Ascending aorta (tissue), 2 donors: ENCODE results near the gene COL4A2. TPM values are rescaled to one million over a fixed set of nuclear protein-coding genes. Genes with fewer than 3 reads are reported as not detected.
A peak's percentile ranks its signal among the peaks of the same experiment; 100 is the strongest.

ENCODE experiments used
- DNase-seq, 2 donors: peaks; one replicate each; pipeline ENCODE4 v3.0.0-alpha.2; 2019; ENCODE audit warnings: low spot score in 2 of 2
- H3K27ac ChIP-seq, 2 donors: fragments of 200-600 bp; sonication (generic); one replicate each; pipeline ENCODE4 v1.5.1; 2016 to 2017; ENCODE audit warnings: mild to moderate bottlenecking in 1 of 2
- H3K27me3 ChIP-seq: fragments of 200-600 bp; sonication (generic); one replicate; pipeline ENCODE4 v1.5.1; 2017
- H3K36me3 ChIP-seq, 2 donors: fragments of 200-600 bp; sonication (generic); one replicate each; pipeline ENCODE4 v1.5.1; 2016
- H3K4me1 ChIP-seq, 2 donors: fragments of 200-600 bp; sonication (generic); one replicate each; pipeline ENCODE4 v1.5.1; 2016 to 2017; ENCODE audit warnings: mild to moderate bottlenecking in 1 of 2
- H3K4me3 ChIP-seq, 2 donors: fragments of 200-600 bp; sonication (generic); one replicate each; pipeline ENCODE4 v1.5.1; 2016 to 2017; ENCODE audit warnings: mild to moderate bottlenecking in 1 of 2
- H3K9me3 ChIP-seq, 2 donors: fragments of 200-600 bp; sonication (generic); one replicate each; pipeline ENCODE4 v1.5.1; 2016
- CTCF ChIP-seq, 3 experiments: fragments of 200-600 bp in 2 of 3; fragments of 450-650 bp in 1 of 3; sonication (generic) in 2 of 3; IDR thresholded peaks; one replicate each; pipeline ENCODE4 v1.5.1; 2016 to 2019; ENCODE audit warnings: antibody characterized with exemption in 3 of 3, mild to moderate bottlenecking in 1 of 3, moderate library complexity in 1 of 3
- intact Hi-C: fragments of 100-400 bp; cut with DNase I; formaldehyde crosslinking; loops from one replicate; pipeline ENCODE4 v1.15.1; 2023
- total RNA-seq: library from RNA; depleted of rRNA; stranded (reverse); fragments of >200 nt; gene quantifications from one replicate; pipeline ENCODE4 v1.1.0, GENCODE V29; 2016

Gene COL4A2
- total RNA-seq, 1 donor from 2014 or later: 1,227 TPM

GRCh38 chr13:110338441-110339101 lies 31.5 kb downstream of the COL4A2 start:
- Histone ChIP-seq H3K36me3 (peaks cover 7 to 11% of the 10 kb centered on the region in 2 donors), H3K27me3 (no peaks in the 10 kb centered on the region), H3K27ac (peak overlapping the region; percentile 95 to 96), H3K4me1 (peaks cover 43 to 82% of the 10 kb centered on the region in 2 donors), H3K4me3 (peak overlapping the region in 1 of 2 donors; percentile 12), H3K9me3 (no peaks in the 10 kb centered on the region)
- intact Hi-C loops: loop anchor here (1.0 kb wide), 1 partner anchor 9 kb away; no protein-coding TSS in a partner anchor
- no peak for TF ChIP-seq CTCF (IDR thresholded peaks at IDR 0.05)
- DNase-seq: peak in 1 of 2 donors; percentile 90

GRCh38 chr13:110339263-110339662 lies 32.2 kb downstream of the COL4A2 start:
- no peak for DNase-seq
- Histone ChIP-seq H3K9me3 (no peaks in the 10 kb centered on the region), H3K4me1 (peaks cover 43 to 79% of the 10 kb centered on the region in 2 donors), H3K4me3 (peak overlapping the region in 1 of 2 donors; percentile 0), H3K27me3 (no peaks in the 10 kb centered on the region), H3K36me3 (peaks cover 5 to 7% of the 10 kb centered on the region in 2 donors), H3K27ac (peak overlapping the region; percentile 95 to 96)
- intact Hi-C loops: loop anchor here (1.0 kb wide), 1 partner anchor 10 kb away; no protein-coding TSS in a partner anchor
- TF ChIP-seq CTCF (IDR thresholded peaks at IDR 0.05): no peak

GRCh38 chr13:110339975-110340550 lies 33.0 kb downstream of the COL4A2 start:
- intact Hi-C loops: loop anchor here (1.0 to 2.0 kb wide), 3 partner anchors 11 to 73 kb away; partner anchors contain the start of genes COL4A1 and COL4A2

GRCh38 chr13:110340812-110341444 lies 33.8 kb downstream of the COL4A2 start:
- Histone ChIP-seq H3K36me3 (peaks cover 0 to 8% of the 10 kb centered on the region in 2 donors), H3K9me3 (no peaks in the 10 kb centered on the region), H3K27me3 (no peaks in the 10 kb centered on the region), H3K4me3 (peak overlapping the region; percentile 17 to 51), H3K27ac (peak overlapping the region; percentile 95 to 96), H3K4me1 (peaks cover 43 to 68% of the 10 kb centered on the region in 2 donors)
- TF ChIP-seq CTCF (IDR thresholded peaks at IDR 0.05): no peak
- peak; percentile 85 to 99 for DNase-seq
- intact Hi-C loops: loop anchor here (1.0 to 2.0 kb wide), 4 partner anchors 34 to 91 kb away; partner anchors contain the start of genes COL4A1 and COL4A2

More at GRCh38 chr13:110339975-110340550, 33.0 kb downstream of the COL4A2 start:
- H3K36me3 ChIP-seq: peaks cover 1 to 9% of the 10 kb centered on the region in 2 donors
- H3K27ac ChIP-seq: peak overlapping the region; percentile 95 to 96
- H3K27me3 ChIP-seq: no peaks in the 10 kb centered on the region
- peak overlapping the region; percentile 17 to 51 for H3K4me3 ChIP-seq
- TF ChIP-seq CTCF (IDR thresholded peaks at IDR 0.05): no peak
- peak in 1 of 2 donors; percentile 65 for DNase-seq
- H3K9me3 ChIP-seq: no peaks in the 10 kb centered on the region
- peaks cover 43 to 74% of the 10 kb centered on the region in 2 donors for H3K4me1 ChIP-seq

GRCh38 chr13:110341445-110342244 lies 34.6 kb downstream of the COL4A2 start:
- H3K4me3 ChIP-seq: peak overlapping the region in 1 of 2 donors; percentile 51
- H3K27ac ChIP-seq: peak overlapping the region; percentile 95 to 96
- DNase-seq: peak in 1 of 2 donors; percentile 80
- H3K9me3 ChIP-seq: no peaks in the 10 kb centered on the region
- intact Hi-C loops: loop anchor here (1.0 to 2.0 kb wide), 4 partner anchors 35 to 91 kb away; partner anchors contain the start of genes COL4A1 and COL4A2
- peaks cover 43 to 62% of the 10 kb centered on the region in 2 donors for H3K4me1 ChIP-seq
- TF ChIP-seq CTCF (IDR thresholded peaks at IDR 0.05): no peak
- peaks cover 0 to 8% of the 10 kb centered on the region in 2 donors for H3K36me3 ChIP-seq
- H3K27me3 ChIP-seq: no peaks in the 10 kb centered on the region
